Stimulated activated naive B cell treated with anti-CD40 and anti-IgM and Interleukin-4, amounts not matched to agents 10 μg/mL and 1 μg/mL and 100 μg/mL, for 72 hours (primary cell): ENCODE data around the gene SP6.

ENCODE experiments used
- ATAC-seq, 2 donors: fragments of 150-1000 bp; cut with Tn5 transposase; replicated peaks; 2 replicates each; pipeline ENCODE4 v1.10.0; 2021; ENCODE audit warnings: moderate library complexity in 1 of 2
- DNase-seq: peaks from one replicate; pipeline ENCODE4 v3.0.0; 2021
- H3K27ac Mint-ChIP-seq: one replicate; pipeline ENCODE4 v1.8.0; 2022; ENCODE audit warnings: mild to moderate bottlenecking, mixed read lengths
- H3K27me3 Mint-ChIP-seq, 2 donors: one replicate each; pipeline ENCODE4 v1.8.0; 2022; ENCODE audit warnings: mixed read lengths in 2 of 2
- H3K36me3 Mint-ChIP-seq, 2 donors: one replicate each; pipeline ENCODE4 v1.8.0; 2022; ENCODE audit warnings: mixed read lengths in 2 of 2, mild to moderate bottlenecking in 1 of 2
- H3K4me1 Mint-ChIP-seq, 2 donors: one replicate each; pipeline ENCODE4 v1.8.0; 2022; ENCODE audit warnings: mixed read lengths in 2 of 2, mild to moderate bottlenecking in 1 of 2
- H3K4me3 Mint-ChIP-seq, 2 donors: one replicate each; pipeline ENCODE4 v1.8.0; 2022; ENCODE audit warnings: mild to moderate bottlenecking in 2 of 2, mixed read lengths in 2 of 2, moderate library complexity in 1 of 2
- H3K9me3 Mint-ChIP-seq, 2 donors: one replicate each; pipeline ENCODE4 v1.8.0; 2022; ENCODE audit warnings: mixed read lengths in 2 of 2, mild to moderate bottlenecking in 1 of 2

The SP6 gene

DNA sequence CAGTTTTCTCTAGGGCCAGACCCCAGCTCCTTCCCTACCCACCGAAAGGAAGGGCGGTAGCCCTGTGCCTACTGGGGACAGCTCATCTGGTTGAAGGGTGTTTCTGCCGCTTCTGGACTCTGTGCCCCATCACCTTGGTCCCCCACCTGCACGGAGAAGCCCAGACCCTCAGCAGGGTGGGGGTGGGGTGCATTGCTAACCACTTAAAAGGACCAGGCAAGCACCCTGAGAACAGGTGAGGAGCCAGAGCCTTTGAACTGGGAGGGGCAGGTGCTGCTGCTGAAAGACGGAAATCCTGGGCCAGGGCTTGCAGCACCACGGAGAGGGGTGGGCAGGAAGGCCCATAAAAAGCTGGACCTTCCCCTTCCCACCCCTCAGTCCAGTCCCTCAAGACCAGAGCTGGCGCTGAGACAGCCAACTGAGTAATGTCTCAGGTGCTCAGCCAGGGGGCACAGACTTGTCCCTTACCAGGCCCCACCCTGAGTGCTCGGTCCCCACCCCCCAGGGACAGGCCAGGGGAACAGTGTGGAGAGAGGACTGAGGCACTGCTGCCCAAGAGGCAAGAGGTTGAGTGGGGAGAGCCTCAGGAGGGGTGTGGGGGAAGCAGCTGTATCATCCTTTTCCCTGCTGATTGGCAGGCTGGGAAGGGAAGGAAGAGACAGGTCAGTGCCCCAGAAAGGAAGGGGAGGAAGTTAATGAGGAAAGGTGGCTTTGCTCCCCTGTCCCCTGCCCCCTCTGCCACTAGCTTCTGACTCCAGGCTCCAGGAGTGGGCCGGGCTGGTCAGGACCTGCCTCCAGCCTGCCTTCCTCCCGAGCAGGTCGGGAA, 34.2 kb upstream of the SP6 start:
- Mint-ChIP-seq H3K36me3 (no peaks in the 10 kb centered on the region), H3K4me3 (no peak overlapping the region), H3K27ac (no peak overlapping the region), H3K4me1 (peaks cover 2 to 4% of the 10 kb centered on the region in 2 donors), H3K27me3 (peaks cover 7% of the 10 kb centered on the region in 2 donors), H3K9me3 (no peaks in the 10 kb centered on the region)
- ATAC-seq (no peak), DNase-seq (no peak)

DNA sequence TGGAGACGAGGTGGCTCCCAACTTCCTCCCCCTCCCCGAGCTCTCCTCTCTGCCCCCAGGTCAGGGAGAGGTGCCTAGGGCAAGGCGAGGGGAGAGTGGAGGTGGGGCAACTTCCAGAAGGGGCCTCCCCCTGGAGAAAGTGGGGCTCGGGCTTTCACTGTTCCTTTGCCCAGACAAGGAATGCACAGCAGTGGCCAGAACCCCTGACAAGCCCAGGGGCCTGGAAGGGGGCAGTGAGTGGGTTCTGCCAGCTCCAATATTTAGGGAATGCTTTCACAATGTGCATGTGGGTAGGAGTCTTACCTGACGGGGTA, 33.4 kb upstream of the SP6 start:
- H3K4me3 Mint-ChIP-seq: no peak overlapping the region
- no peak overlapping the region for H3K27ac Mint-ChIP-seq
- DNase-seq (no peak), ATAC-seq (no peak)
- no peaks in the 10 kb centered on the region for H3K4me1 Mint-ChIP-seq
- H3K9me3 Mint-ChIP-seq: no peaks in the 10 kb centered on the region
- H3K36me3 Mint-ChIP-seq: no peaks in the 10 kb centered on the region
- peaks cover 7% of the 10 kb centered on the region in 2 donors for H3K27me3 Mint-ChIP-seq

DNA sequence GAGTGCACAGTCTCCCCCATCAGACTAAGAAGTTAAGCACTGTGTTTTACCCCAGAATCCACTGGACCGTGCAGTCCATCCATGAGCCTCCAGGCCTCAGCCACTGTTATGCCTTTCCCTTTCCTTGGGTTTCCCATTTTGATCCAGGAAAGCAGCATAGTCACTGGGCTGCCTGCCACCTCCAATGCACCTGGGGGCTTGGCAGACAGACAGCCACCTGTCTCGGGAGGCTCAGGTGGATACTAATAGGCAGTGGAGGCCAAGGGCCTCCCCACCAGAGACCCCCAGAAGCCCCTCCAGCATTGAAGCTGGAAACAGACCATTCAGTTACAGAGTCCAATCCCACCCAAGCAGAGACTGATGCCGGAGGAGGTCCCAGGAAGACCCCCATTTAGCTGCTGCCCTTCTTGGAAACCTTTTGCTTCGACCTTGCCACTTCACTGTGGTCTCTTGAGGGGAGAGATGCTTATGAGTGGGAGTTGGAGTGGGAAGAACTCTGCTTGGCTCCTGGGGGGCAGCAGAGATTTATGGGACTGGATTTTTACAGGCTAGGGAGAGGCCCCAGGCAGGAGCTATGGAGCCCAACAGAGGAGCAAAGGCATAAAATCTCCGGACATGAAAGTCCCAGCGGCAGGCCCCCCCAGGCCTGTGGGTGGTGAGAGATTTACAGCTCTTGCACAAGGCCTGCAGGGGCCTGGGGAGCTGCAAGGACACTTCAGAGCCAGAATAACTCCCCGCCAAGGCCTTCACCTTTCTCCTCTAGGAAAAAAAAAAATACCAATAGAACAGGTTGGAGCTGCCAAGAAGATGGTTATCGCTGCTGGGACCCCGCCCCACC, 32.8 kb upstream of the SP6 start:
- no peak overlapping the region for H3K4me3 Mint-ChIP-seq
- peaks cover 7 to 12% of the 10 kb centered on the region in 2 donors for H3K27me3 Mint-ChIP-seq
- H3K9me3 Mint-ChIP-seq: no peaks in the 10 kb centered on the region
- ATAC-seq: no peak
- H3K27ac Mint-ChIP-seq: no peak overlapping the region
- DNase-seq: no peak
- H3K36me3 Mint-ChIP-seq: no peaks in the 10 kb centered on the region
- no peaks in the 10 kb centered on the region for H3K4me1 Mint-ChIP-seq

DNA sequence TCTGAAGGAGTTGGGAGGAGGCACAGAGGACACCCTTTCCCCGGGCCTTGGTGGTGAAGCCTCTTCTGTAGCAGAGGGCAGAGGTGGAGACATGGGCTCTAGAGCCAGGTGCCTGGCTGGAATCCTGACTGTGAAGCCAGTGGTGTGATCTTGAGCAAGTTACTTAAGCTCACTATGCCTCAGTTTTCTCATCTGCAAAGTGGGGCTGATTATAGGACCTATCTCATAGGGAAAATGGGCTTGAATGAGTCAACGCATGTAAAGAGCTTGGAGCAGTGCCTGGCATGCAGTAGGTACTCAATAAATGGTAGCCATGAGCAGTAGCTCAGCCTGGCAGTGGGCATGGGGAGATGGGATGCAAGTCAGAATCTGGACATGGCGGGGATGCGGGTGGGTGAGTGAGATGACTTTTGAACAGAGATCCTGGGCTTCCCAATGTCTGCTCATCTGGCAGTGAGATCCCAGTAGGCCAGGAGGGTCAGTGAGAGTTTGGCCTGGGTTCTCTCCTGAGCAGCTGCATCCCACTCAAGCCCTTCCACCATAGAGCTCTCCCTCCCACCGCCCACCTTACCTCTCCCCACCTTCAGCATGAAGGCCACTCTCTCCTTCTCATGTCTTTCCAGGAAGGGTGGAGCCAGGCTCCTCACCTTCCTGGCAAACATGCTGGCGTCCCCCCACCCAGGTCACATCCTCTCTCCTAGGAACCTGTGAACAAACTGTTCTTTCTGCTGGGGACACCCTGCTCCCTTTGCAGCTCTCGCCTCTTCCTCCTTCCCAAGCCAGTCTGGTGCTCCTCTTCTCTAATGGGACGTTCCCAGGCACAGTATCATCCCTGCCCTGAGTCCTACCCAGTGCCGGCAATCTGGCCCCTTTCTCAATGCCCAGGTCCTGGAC, 32.0 kb upstream of the SP6 start:
- no peaks in the 10 kb centered on the region for H3K4me1 Mint-ChIP-seq
- peaks cover 12 to 18% of the 10 kb centered on the region in 2 donors for H3K27me3 Mint-ChIP-seq
- H3K4me3 Mint-ChIP-seq: no peak overlapping the region
- ATAC-seq: no peak
- H3K9me3 Mint-ChIP-seq: no peaks in the 10 kb centered on the region
- H3K36me3 Mint-ChIP-seq: peaks cover 0 to 2% of the 10 kb centered on the region in 2 donors
- no peak for DNase-seq
- H3K27ac Mint-ChIP-seq: no peak overlapping the region

DNA sequence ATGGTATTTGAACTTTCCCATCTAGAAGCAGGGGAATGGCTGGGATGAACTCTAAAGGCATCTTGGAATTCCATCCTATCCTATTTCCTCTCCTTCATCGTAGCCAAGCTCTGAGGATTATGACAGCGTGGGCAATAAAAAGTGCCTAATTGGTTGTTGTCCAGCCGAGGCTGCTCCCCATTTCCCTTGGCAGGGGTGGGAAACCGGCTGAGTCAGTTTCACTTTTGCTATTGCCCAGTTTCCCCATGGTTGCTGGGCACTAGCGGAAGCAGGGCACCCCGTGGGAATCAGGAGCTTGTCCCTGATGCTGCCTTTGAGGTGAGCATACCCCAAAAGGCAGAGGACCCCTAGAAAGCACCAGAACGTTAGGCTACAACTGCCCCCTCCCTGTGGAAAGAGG, 31.3 kb upstream of the SP6 start:
- Mint-ChIP-seq H3K27me3 (peaks cover 17 to 25% of the 10 kb centered on the region in 2 donors), H3K27ac (no peak overlapping the region), H3K4me1 (no peaks in the 10 kb centered on the region), H3K9me3 (no peaks in the 10 kb centered on the region), H3K36me3 (peaks cover 0 to 2% of the 10 kb centered on the region in 2 donors), H3K4me3 (no peak overlapping the region)
- ATAC-seq (no peak), DNase-seq (no peak)

DNA sequence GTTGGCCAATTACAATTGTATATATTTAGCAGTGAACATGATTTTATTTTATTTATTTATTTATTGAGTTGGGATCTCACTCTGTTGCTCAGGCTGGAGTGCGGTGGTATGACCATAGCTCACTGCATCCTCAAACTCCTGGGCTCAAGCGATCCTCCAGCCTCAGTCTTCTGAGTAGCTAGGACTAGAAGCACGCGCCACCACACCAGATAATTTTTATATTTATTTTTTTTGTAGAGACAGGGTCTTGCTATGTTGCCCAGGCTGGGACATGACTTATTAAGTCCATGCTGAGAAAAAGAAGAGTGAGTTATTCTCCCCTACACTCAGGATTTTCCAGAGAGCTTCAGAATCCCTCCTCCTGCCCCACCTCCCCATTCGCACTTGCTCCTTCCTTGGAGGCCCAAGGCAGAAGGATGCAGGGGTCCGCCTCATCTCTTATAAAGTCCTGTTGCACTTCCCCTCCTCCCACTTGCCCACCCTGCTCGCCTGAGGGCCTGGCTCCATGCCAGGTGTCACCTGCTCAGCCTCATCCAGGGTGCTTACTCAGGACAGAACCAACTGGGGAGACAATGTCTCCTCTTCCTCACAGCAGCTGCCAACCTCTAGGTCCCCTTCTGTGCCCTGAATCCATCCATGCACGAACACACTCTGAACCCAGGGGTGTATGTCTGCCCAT, 29.0 kb upstream of the SP6 start:
- Mint-ChIP-seq H3K27me3 (peaks cover 28 to 37% of the 10 kb centered on the region in 2 donors), H3K36me3 (peaks cover 0 to 2% of the 10 kb centered on the region in 2 donors), H3K27ac (no peak overlapping the region), H3K9me3 (no peaks in the 10 kb centered on the region), H3K4me1 (no peaks in the 10 kb centered on the region), H3K4me3 (no peak overlapping the region)
- no peak for ATAC-seq
- DNase-seq: no peak

DNA sequence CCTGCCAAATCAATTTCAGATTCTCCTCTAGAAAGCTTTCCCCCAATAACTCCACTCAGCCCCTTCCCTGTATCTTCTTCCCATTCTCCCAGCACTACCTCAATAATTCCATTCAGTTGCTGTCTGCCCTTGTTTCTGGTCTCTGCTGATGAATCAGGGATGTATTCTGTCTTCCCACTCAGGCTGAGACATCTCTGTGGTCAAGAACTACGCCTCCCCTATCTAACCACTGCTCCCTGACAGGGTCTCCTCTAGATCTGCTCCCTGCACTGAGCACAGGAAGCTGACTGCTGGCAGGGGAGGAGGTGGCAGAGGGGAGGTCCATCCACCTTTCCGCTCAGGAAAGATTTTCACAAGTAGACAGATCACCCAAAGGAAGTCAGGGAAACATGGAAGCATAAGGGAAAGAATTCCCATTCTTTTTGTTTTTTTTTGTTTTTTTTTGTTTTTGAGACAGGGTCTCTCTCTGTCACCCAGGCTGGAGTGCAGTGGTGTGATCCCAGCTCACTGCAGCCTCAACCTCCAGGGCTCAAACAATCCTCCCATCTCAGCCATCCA, 28.1 kb upstream of the SP6 start:
- Mint-ChIP-seq H3K9me3 (no peaks in the 10 kb centered on the region), H3K27me3 (peaks cover 36 to 45% of the 10 kb centered on the region in 2 donors), H3K4me3 (no peak overlapping the region), H3K36me3 (peaks cover 0 to 2% of the 10 kb centered on the region in 2 donors), H3K4me1 (peaks cover 0 to 2% of the 10 kb centered on the region in 2 donors), H3K27ac (no peak overlapping the region)
- DNase-seq: no peak
- no peak for ATAC-seq

DNA sequence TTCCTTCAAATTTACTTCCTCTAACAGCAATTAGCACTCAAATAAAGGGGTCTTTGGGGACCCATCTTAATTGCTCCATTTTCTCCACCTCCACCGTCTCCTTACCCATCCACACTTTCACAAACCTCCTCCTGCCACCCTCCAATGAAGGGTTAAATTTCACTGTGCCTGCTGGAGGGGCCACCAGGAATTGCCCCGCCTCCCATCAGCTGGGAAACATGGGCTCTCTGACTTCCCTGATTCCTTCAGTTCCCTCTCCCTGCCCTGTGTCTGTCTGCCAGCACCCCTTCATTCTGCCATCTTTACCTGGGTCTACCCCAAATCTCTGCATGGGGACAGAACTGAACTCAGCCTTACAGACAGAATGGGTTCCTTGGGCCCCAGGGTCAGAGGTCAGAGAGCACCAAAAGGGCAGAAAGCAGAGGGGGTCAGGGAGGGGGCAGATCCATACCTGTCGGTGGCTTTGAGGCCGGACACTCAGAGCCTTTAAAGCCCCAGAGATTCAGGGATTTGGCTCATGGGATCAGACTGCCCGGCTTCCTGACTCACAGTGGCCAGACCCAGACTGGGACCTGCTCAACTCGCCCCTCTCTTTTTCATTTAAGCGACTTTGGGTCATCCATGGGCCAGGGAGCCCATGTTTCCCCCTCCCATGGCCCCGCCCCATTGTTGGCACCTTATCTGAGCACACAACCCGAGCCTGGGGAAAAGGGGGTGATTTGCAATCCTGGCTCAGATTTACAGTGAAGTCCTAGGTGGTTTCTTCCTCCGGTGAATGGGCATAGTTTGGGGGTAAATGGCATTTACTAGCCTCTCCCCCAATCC, 27.5 kb upstream of the SP6 start:
- peaks cover 0 to 2% of the 10 kb centered on the region in 2 donors for H3K36me3 Mint-ChIP-seq
- peaks cover 40 to 49% of the 10 kb centered on the region in 2 donors for H3K27me3 Mint-ChIP-seq
- H3K9me3 Mint-ChIP-seq: no peaks in the 10 kb centered on the region
- no peak overlapping the region for H3K27ac Mint-ChIP-seq
- peaks cover 0 to 6% of the 10 kb centered on the region in 2 donors for H3K4me1 Mint-ChIP-seq
- ATAC-seq (no peak), DNase-seq (no peak)
- H3K4me3 Mint-ChIP-seq: no peak overlapping the region

DNA sequence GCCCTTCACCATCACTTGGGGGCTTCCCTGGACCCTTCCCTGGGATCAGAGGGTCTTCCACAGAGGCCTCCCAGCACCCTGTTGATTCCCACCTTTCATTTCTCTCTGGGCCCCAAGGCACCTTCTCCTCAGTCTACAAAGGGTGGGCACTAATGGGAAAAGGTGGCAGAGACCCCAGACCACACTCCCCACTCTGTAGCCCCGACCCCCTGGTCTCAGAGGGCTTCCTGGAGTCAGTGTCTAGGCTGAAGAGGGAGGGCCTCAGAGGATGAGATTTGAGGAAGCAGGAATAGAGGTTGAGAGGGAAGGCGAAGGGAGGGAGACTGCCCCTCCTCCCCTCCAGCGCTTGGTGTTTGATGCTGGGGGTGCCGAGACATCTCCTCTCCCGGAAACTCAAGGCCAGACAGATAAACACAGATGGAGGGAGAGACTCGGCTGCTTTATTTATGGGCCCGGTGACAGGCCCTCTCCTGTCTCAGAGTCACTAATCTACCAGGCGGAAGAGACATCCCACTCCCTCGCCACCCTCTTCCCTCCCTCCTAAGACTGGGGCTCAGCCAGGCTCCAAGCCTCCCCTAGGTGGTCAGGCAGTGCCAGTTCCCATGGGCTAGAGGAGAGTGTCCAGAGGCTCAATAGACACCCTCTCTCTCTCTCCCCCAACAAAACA, 26.5 kb upstream of the SP6 start:
- DNase-seq (no peak), ATAC-seq (no peak)
- H3K36me3 Mint-ChIP-seq: peaks cover 0 to 2% of the 10 kb centered on the region in 2 donors
- H3K4me1 Mint-ChIP-seq: peaks cover 0 to 10% of the 10 kb centered on the region in 2 donors
- no peak overlapping the region for H3K27ac Mint-ChIP-seq
- peaks cover 38 to 54% of the 10 kb centered on the region in 2 donors for H3K27me3 Mint-ChIP-seq
- no peaks in the 10 kb centered on the region for H3K9me3 Mint-ChIP-seq
- H3K4me3 Mint-ChIP-seq: no peak overlapping the region

DNA sequence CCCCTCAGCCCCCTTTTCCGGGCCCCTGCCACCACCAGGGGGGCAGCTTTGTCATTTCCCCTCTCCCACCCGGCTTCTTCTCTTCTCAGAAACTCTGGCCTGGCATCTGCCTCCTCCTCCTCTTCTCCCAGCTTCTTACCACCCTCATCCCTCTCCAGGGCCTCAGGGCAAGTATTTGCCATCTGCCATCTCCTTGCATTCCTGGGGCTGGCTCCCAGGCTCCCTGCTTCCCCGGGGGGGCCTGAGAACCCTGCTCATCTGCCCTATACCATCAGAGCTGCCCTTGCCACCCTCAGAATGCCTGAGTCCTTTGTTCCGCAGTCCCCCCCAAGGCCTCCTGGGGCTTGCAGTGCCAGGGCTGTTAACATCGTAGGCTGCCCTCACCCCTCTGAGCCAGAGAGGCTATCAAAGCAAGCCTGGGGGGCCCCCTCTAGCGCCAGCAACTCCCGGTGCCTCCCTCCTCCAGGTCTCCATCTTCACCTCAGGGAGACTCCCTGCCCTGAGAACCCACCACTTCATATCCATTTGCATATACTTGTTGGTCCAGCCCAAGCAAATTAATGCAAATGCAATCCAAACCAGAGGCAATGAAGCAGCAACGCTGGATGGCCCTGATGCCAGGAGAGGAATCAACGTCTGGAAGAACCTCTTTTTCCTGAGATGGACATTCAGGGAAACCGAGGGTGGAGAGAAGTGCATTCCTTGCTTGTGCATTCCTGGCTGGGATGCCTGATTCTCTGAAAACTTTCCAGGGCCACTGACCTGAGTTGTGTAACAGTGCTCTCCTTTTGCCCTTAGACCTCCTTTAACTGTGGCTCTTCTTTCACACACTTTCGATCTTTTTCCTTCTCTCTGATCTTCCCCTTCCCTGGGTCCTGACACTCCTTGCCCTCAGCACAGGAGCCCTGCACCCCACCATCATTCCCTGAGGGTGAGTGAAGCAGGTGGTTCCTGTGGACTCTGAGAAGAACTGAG, 24.3 kb upstream of the SP6 start:
- Mint-ChIP-seq H3K4me1 (peaks cover 3 to 20% of the 10 kb centered on the region in 2 donors), H3K4me3 (no peak overlapping the region), H3K36me3 (peaks cover 0 to 2% of the 10 kb centered on the region in 2 donors), H3K9me3 (no peaks in the 10 kb centered on the region), H3K27ac (no peak overlapping the region), H3K27me3 (peaks cover 45 to 75% of the 10 kb centered on the region in 2 donors)
- DNase-seq: no peak
- no peak for ATAC-seq

DNA sequence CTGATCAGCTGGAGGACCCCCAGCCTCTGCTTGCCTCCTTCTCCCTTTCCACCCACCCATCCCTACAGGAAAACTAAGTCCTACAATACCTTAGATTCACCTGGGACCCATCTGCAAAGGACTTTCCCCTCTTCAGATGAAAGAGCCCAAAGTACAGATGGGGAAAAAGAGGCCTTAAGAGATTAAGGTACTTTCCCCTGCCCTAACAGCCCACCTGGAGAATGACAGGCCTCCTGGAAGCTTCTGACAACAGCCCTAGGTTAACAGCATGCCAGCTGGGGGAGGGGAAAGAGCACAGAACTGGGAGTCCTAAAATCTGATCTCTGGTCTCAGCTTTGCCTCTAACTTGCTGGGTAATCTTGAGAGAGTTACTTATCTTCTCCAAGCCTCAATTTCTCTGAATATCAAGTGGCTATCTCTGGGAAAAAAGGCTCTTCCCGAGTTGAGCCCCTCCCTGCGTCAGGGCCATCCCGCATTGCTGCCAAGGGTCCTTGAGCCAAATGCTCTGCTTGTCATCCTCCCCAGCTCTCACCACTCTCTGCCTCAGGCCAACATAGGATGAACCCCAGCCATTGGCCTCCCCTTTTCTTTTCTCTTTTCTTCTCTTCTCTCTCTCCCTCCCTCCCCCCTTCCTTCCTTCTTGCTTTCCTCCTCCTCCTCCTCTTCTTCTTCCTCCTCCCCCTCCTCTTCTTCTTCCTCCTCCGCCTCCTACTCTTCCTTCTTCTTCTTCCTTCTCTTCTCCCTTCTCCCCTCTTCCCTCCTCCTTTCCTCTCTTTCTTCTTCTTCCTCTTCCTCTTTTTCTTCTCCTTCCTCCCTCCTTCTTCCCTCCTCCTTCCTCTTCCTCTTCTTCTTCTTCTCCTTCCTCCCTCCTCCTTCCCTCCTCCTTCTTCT, 22.5 kb upstream of the SP6 start:
- Mint-ChIP-seq H3K27ac (no peak overlapping the region), H3K36me3 (peaks cover 0 to 2% of the 10 kb centered on the region in 2 donors), H3K4me1 (peaks cover 3 to 20% of the 10 kb centered on the region in 2 donors), H3K9me3 (no peaks in the 10 kb centered on the region), H3K27me3 (peaks cover 53 to 72% of the 10 kb centered on the region in 2 donors), H3K4me3 (no peak overlapping the region)
- no peak for ATAC-seq
- DNase-seq: no peak
